Vagina (tissue), 2 donors: Measurements from ENCODE around the gene KCTD4. TPM values are rescaled to one million over a fixed set of nuclear protein-coding genes. Genes with fewer than 3 reads are reported as not detected.
"Not testable (repeated sequence)": the region's sequence is repeated elsewhere in the genome, so short reads cannot be mapped to it uniquely, and the experiment has no call there.

Experiments
- DNase-seq, 2 donors: peaks; one replicate each; pipeline ENCODE4 v3.0.0-alpha.2; 2017; ENCODE audit errors: extremely low spot score in 2 of 2
- H3K27ac ChIP-seq: fragments of 200-600 bp; sonication (generic); one replicate; pipeline ENCODE4 v1.5.1; 2019
- H3K27me3 ChIP-seq: fragments of 200-600 bp; sonication (generic); one replicate; pipeline ENCODE4 v1.5.1; 2019
- H3K36me3 ChIP-seq, 2 donors: fragments of 200-600 bp; sonication (generic); one replicate each; pipeline ENCODE4 v1.5.1; 2017 to 2019
- H3K4me1 ChIP-seq: fragments of 200-600 bp; sonication (generic); one replicate; pipeline ENCODE4 v1.5.1; 2019
- H3K4me3 ChIP-seq, 2 donors: fragments of 200-600 bp; sonication (generic); 1 replicate in 1 of 2; 2 replicates in 1 of 2; pipeline ENCODE4 v1.5.1; 2016 to 2019
- H3K9me3 ChIP-seq: fragments of 200-600 bp; sonication (generic); one replicate; pipeline ENCODE4 v1.5.1; 2019
- POLR2A ChIP-seq, 2 donors: fragments of 450-650 bp; IDR thresholded peaks; one replicate each; pipeline ENCODE4 v1.6.1; 2017; ENCODE audit warnings: antibody characterized with exemption in 2 of 2, mild to moderate bottlenecking in 2 of 2, moderate library complexity in 2 of 2
- POLR2AphosphoS5 ChIP-seq, 2 donors: sonication (generic); formaldehyde crosslinking; IDR thresholded peaks; one replicate each; pipeline ENCODE4 v1.9.0; 2017; ENCODE audit warnings: antibody characterized with exemption in 2 of 2, mild to moderate bottlenecking in 2 of 2, low read depth in 1 of 2; ENCODE audit not compliant: insufficient read depth in 1 of 2
- intact Hi-C: fragments of 100-400 bp; cut with DNase I; formaldehyde crosslinking; loops from one replicate; pipeline ENCODE4 v1.15.1; 2023
- total RNA-seq: library from RNA; depleted of rRNA; stranded (reverse); fragments of >200 nt; gene quantifications from one replicate; pipeline ENCODE4 v1.2.3, GENCODE V29; 2016
- TF ChIP-seq, protein P1 (sequence below), 3 experiments: fragments of 450-650 bp in 2 of 3; fragments of 200-600 bp in 1 of 3; sonication (generic) in 1 of 3; IDR thresholded peaks; one replicate each; pipeline ENCODE4 v1.5.1; 2017 to 2019; ENCODE audit warnings: antibody characterized with exemption in 3 of 3, mild to moderate bottlenecking in 2 of 3, moderate library complexity in 2 of 3

KCTD4 gene
- total RNA-seq, 1 donor from 2014 or later = not detected

- no peak for DNase-seq
- H3K36me3 ChIP-seq = no peaks in the 10 kb centered on the region
- no peak overlapping the region for H3K4me3 ChIP-seq
- TF ChIP-seq, protein P1, sequence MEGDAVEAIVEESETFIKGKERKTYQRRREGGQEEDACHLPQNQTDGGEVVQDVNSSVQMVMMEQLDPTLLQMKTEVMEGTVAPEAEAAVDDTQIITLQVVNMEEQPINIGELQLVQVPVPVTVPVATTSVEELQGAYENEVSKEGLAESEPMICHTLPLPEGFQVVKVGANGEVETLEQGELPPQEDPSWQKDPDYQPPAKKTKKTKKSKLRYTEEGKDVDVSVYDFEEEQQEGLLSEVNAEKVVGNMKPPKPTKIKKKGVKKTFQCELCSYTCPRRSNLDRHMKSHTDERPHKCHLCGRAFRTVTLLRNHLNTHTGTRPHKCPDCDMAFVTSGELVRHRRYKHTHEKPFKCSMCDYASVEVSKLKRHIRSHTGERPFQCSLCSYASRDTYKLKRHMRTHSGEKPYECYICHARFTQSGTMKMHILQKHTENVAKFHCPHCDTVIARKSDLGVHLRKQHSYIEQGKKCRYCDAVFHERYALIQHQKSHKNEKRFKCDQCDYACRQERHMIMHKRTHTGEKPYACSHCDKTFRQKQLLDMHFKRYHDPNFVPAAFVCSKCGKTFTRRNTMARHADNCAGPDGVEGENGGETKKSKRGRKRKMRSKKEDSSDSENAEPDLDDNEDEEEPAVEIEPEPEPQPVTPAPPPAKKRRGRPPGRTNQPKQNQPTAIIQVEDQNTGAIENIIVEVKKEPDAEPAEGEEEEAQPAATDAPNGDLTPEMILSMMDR (IDR thresholded peaks at IDR 0.05) = no peak
- TF ChIP-seq POLR2AphosphoS5 (IDR thresholded peaks at IDR 0.05; ENCODE audit: insufficient read depth in 1 of 2, low read depth in 1 of 2) (no peak), POLR2A (IDR thresholded peaks at IDR 0.05) (no peak)
- no peaks in the 10 kb centered on the region for H3K4me1 ChIP-seq
- H3K27ac ChIP-seq = no peak overlapping the region
- intact Hi-C loops = no loop called here
- no peaks in the 10 kb centered on the region for H3K27me3 ChIP-seq
- H3K9me3 ChIP-seq = no peaks in the 10 kb centered on the region
Observed at GRCh38 chr13:45194081-45194939, 6.5 kb downstream of the KCTD4 start.

- intact Hi-C loops = no loop called here
- H3K4me1 ChIP-seq = no peaks in the 10 kb centered on the region
- no peak overlapping the region for H3K4me3 ChIP-seq
- TF ChIP-seq, protein P1 (IDR thresholded peaks at IDR 0.05) = no peak
- TF ChIP-seq POLR2AphosphoS5 (IDR thresholded peaks at IDR 0.05; ENCODE audit: insufficient read depth in 1 of 2, low read depth in 1 of 2) = no peak
- TF ChIP-seq POLR2A (IDR thresholded peaks at IDR 0.05) = no peak
- DNase-seq = no peak
- H3K36me3 ChIP-seq = no peaks in the 10 kb centered on the region
- no peaks in the 10 kb centered on the region for H3K9me3 ChIP-seq
- no peaks in the 10 kb centered on the region for H3K27me3 ChIP-seq
- H3K27ac ChIP-seq = no peak overlapping the region
Observed at GRCh38 chr13:45191874-45192273, 9.0 kb downstream of the KCTD4 start.

DNA sequence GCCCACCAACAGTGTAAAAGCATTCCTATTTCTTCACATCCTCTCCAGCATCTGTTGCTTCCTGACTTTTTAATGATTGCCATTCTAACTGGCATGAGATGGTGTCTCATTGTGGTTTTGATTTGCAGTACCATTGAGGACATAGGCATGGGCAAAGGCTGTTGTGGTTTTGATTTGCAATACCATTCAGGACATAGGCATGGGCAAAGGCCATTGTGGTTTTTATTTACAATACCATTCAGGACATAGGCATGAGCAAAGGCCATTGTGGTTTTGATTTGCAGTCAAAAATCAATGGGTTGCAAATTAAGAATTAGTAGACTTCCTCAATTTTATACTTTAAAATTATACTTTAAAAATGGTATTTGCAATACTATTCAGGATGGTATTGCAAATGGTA is 11.3 kb downstream of the KCTD4 start:
- H3K36me3 ChIP-seq, DNase-seq, H3K27me3 ChIP-seq, H3K9me3 ChIP-seq, H3K4me3 ChIP-seq, H3K27ac ChIP-seq, H3K4me1 ChIP-seq, intact Hi-C loops: not testable (repeated sequence)

DNA sequence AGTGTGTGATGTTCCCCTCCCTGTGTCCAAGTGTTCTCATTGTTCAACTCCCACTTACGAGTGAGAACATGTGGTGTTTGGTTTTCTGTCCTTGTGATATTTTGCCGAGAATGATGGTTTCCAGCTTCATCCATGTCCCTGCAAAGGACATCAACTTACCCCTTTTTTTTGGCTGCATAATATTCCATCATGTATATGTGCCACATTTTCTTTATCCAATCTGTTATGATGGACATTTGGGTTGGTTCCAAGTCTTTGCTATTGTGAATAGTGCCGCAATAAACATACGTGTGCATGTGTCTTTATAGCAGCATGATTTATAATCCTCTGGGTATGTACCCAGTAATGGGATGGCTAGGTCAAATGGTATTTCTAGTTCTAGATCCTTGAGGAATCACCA is 11.8 kb downstream of the KCTD4 start:
- H3K4me1 ChIP-seq, H3K27ac ChIP-seq, H3K36me3 ChIP-seq, H3K9me3 ChIP-seq, H3K27me3 ChIP-seq, DNase-seq, intact Hi-C loops, H3K4me3 ChIP-seq: not testable (repeated sequence)

DNA sequence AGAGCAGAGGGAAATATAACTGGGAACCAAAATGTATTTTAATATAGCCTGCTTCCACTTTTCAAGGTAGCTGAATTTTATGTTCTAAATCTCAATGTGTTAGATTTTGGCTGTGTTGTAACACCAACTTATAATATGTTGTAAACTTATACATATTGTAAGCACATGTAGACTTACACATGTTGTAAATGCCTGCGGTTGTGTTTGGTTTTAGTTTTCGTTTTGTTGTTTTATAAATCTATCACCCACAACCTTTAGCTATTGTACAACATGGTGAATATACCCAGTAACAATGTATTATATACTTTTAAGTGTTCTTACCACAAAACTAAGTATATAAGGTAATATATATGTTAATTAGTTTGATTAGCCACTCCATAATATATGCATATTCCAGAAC is 15.6 kb downstream of the KCTD4 start:
- TF ChIP-seq, protein P1 (IDR thresholded peaks at IDR 0.05) = no peak
- no peak for TF ChIP-seq POLR2AphosphoS5 (IDR thresholded peaks at IDR 0.05; ENCODE audit: insufficient read depth in 1 of 2, low read depth in 1 of 2)
- no peak for TF ChIP-seq POLR2A (IDR thresholded peaks at IDR 0.05)
- intact Hi-C loops = no loop called here
- no peak overlapping the region for H3K27ac ChIP-seq

GRCh38 chr13:45184693-45185092 is 16.2 kb downstream of the KCTD4 start:
- Histone ChIP-seq H3K27me3 (no peaks in the 10 kb centered on the region), H3K27ac (no peak overlapping the region), H3K36me3 (no peaks in the 10 kb centered on the region), H3K4me3 (no peak overlapping the region), H3K9me3 (no peaks in the 10 kb centered on the region), H3K4me1 (no peaks in the 10 kb centered on the region)
- TF ChIP-seq POLR2A (IDR thresholded peaks at IDR 0.05) (no peak), POLR2AphosphoS5 (IDR thresholded peaks at IDR 0.05; ENCODE audit: insufficient read depth in 1 of 2, low read depth in 1 of 2) (no peak)
- TF ChIP-seq, protein P1 (IDR thresholded peaks at IDR 0.05) = no peak
- intact Hi-C loops = no loop called here
- DNase-seq = no peak

More for the DNA sequence above, 15.6 kb downstream of the KCTD4 start:
- H3K36me3 ChIP-seq = no peaks in the 10 kb centered on the region
- no peaks in the 10 kb centered on the region for H3K4me1 ChIP-seq
- DNase-seq = no peak
- no peak overlapping the region for H3K4me3 ChIP-seq
- no peaks in the 10 kb centered on the region for H3K27me3 ChIP-seq
- no peaks in the 10 kb centered on the region for H3K9me3 ChIP-seq
